Left hindlimb (tissue), 1 donor: Measurements from ENCODE around the gene NR2F6.

Source experiments
- DNase-seq: peaks from one replicate; pipeline ENCODE4 v3.0.0-alpha.2; 2018

NR2F6 gene

DNA sequence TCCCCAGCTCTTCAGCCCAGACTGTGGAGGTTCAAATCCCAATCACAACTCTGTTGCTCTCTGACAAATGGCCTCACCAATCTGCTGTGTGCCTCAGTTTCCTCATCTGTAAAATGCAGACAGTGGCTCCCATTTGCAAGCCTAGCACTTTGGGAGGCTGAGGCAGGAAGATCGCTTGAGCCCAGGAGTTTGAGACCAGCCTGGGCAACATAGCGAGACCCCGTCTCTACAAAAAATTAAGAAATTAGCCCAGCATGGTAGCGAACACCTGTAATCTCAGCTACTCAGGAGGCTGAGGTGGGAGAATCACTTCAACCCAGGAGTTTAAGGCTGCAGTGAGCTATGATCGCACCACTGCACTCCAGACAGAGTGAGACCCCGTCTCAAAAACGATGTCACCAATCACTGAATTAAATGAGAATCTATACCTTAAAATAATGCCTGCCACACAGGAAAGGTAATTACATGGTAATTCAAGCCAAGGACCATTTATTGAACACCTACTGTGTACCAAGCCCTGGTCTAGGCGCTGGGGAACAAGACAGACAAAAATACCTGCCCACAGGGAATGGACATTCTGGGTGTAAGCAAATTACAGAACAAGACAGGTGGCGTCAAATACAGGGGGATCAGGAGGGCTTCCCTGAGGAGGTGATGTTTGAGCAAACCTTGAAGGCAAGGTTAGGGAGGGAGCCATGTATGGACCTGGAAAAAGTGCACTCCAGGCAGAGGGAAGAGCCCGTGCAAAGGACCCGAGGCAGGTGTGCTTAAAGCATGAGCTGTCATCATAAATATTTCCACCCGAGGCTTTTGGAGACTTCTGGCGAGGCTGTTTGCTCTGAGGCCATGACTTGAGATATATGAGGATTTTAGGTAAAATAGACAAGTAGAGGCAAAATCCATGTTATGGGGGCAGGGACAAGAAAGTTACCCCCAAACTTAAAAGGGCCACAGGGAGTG, 7.7 kb downstream of the NR2F6 start:
- no peak for DNase-seq

DNA sequence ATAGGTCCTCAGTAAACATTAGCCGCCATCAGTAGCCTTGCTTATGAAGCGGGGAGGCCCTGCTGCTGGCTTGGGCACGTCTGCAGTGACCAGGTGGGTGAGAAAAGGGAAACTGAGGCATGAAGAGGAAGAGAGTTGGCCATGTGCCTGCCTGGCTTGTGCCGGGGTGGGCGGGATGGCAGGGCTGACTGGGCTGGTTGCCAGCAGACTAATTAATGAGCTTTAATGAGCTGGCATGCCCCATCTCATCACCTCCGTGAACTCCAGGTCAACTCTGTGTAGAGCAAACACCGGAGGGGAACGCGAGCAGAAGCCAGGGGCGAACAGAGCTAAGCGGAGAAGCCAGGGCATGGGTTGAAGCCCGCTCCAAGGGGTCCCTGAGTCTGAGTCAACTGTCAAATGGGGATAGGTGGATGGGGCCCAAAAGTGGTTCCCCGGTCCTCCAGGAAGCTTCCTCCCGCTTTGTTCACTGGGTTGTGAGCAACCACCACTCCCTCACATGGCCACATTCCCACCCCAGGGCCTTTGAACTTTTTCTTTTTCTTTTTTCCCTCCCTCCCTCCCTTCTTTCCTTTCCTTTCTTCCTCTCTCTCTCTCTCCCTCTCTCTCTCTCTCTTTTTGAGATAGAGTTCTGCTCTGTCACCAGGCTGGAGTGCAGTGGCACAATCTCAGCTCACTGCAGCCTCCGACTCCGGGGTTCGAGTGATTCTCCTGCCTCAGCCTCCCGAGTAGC, 8.7 kb downstream of the NR2F6 start:
- no peak for DNase-seq

DNA sequence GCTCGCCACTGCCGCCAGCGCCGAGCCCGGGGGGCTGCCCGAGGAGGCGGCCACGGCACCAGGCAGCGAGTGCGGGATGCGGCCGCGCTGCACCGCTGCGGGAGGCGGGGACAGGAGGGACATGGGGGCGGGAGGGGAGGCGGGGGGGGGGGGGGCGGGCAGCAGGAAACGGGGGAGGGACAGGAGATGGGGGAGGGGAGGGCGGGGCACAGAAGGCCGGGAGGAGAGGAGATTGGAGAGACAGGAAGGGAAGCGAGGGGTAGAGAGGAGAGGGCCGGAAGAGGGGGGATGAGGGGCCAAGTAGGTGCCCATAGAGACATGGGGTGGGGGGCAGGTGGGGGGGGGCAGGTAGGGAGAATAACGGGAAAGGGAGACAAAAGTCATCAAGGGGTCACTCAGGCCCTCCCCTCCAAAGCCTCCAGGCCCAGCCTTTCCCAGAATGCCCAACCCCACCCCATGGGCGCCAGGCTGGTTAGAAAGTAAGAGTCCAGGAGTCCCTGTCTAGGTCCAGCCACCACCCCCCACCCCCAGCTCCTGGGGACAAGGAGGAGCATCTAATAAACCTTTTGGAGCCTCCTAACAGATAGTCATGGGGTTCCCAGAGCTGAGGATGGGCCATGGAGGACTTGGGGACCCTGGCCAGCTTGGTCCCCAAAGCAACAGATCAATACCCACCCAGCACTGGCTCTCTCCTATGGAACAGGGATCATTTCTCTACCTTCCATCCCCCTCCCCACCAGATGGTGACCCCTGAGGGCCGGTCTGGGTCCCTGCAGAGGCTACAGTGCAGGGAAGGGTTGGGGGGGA, 9.5 kb downstream of the NR2F6 start:
- DNase-seq, result no peak

DNA sequence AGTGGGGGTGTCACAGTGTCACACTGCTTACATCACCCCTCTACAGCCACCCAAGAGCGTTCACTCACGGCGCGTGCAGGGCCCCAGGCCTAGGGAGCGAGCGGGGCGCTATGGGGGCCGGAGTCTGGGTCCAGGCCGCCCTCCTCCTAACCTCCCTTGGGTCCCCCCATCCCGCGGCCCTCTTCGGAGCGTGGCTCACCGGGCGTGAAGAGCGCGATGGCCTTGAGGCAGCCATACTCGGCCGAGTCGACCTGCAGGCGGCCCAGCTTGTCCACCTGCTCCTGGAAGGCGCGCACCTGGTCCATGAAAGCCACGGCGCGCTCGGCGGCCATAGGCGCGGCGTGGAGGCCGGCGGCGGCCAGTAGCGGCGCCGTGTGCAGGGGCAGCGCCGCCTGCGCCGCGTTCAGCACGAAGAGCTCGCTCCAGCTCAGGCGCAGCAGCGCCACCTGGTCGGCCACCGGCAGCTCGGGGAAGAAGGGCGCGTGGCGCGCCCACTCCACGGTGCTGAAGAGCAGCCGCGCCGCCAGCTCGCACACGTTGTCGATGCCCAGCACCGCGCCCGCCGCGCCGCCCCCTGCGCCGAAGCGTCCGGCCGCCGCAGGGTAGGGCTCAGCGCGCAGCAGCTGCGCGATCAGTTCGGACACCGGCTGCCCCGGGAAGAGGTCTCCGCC, 10.3 kb downstream of the NR2F6 start:
- peak; percentile 70 for DNase-seq

DNA sequence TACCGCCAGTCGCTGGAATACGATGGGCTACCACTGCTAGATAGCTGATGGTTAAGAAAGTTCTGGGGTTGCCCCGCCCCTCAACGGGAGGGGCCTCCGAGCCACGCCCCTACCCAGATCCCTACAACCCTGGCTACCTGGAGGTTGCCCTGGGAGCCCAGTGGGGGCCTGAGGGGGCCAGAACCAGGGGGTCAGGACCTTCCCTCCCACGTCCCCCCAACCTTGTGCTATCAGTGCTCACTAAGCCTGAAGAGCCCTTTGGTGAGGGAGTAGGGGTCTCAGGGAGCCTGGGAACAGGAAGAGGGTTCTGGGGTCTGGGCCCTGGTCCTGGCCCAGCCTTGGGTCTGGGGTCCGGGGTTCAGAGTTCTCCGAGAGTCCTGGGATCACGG, 10.8 kb downstream of the NR2F6 start:
- no peak for DNase-seq

DNA sequence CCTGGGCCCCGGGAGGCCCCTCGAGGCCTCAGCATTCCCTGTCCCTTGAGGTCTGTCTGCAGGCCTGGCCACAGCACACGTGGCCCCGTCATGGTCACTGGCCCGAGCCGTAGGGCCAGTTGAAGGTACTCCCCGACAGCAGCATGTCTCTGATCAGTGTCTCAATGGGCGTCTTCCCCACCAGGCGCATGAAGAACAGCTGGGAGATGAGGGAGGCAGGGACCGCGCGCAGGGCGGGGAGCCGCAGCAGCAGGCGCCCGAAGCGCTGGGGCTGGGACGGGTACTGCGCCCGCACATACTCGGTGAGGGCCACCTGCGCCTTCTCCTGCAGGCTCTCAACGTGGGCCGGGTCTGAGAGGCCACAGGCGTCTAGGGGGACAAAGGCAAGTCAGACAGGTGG, 13.5 kb downstream of the NR2F6 start:
- DNase-seq, result no peak

DNA sequence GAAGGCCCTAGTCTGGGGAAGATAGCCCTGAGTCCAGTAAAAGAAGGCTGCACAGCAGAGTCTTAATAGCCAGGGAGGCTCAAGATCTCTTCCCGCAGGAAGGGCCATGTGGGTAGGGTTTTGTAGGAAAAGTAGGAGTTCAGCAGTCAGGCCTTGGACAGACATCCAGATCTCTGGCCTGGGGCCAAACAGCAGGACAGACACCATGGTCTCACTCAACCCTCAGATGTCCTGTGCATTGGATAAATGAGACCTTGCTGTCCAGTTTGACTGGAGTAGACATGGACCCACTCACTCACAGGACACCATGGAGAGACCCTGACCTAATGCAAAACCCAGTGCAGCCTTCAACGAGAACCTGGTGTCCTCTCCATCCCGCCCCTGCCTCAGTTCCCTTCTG, 15.8 kb downstream of the NR2F6 start:
- DNase-seq, result no peak

DNA sequence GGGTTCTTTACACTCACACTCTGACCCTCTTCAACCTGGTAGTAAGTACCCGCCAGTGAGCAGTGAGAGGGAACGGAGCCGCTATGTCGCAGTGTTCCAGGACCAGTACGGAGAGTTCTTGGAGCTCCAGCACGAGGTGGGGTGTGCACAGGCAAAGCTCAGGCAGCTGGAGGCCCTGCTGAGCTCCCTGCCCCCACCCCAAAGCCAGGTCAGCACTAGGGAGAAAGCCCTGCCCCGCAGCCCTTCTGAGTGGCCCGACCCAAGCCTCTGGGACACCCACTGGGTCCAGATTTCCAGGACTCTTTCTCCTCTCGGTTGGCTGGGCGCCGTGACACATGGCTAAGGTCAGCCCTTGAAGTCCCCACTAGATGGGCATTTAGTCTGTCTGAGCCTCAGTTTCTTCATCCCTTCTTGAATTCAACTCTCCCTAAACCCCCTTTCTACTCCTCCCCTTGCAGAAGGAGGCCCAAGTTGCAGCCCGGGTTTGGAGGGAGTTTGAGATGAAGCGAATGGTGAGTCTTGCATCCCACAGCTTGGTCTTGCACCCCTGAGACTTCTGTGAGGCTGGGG, 17.8 kb downstream of the NR2F6 start:
- DNase-seq, result no peak

DNA sequence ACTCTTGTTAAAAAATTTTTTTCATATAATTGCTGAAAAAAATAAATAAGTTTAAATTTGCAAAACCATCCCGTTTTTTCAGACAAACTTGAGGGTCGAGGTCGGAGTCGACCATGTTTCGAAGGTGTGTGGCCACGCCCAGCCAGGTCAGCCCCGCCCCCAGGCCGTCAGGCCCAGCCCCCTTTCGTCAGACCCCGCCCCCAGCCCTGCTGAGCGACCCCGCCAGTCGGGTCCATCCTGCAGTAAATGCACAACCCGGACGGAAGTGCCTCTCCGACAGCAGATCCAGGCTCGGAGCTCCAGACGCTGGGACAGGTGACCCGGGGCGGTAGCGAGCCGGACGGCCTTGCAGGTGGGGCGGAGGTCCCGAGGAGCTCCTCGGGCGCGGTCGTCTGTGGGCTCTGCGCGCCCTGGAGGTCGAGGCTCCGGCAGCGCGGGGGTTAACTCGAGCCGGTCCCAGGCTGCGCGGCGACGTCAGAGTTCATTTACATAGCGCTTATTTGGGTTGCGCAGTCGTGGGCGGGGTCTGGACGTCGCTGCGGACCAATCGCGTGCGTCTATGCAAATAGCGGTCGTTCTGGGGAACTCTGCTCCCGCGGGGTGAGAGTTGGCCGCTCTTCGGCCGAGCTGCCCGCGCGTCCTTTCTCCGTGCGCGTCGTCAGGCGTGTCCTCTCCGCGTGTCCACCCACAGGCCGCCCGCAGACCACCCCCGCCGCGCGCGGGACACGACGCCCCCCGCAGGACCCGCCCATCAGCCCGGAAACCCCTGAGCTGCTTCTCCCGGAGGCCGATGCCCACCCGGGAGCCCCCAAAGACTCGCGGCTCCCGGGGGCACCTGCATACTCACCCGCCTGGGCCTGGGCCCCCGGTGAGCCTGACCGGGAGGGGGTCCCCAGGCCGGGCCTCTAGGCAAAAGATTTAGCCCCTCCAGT, 19.5 kb downstream of the NR2F6 start, which contains the start of gene OCEL1:
Gene OCEL1 (plus strand): TSS at position 225 of the 932 bp plus-strand sequence. CDS start 22 bp downstream, at position 247.
- peak; percentile 99 for DNase-seq

DNA sequence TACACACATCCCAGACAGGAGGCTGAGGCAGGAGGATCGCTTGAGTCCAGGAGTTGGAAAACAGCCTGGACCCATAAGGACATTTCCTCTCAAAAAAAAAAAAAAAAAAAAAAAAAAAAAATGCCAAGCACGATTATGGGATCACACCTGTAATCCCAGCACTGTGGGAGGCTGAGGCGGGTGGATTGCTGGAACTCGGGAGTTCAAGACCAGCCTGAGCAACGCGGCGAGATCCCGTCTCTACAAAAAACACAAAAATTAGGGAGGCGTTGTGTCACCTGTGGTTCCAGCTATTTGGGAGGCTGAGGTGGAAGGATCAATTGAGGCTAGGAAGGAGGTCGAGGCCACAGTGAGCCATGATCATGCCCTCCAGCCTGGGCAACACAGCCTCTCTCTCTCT, 20.7 kb downstream of the NR2F6 start:
- DNase-seq, result no peak

DNA sequence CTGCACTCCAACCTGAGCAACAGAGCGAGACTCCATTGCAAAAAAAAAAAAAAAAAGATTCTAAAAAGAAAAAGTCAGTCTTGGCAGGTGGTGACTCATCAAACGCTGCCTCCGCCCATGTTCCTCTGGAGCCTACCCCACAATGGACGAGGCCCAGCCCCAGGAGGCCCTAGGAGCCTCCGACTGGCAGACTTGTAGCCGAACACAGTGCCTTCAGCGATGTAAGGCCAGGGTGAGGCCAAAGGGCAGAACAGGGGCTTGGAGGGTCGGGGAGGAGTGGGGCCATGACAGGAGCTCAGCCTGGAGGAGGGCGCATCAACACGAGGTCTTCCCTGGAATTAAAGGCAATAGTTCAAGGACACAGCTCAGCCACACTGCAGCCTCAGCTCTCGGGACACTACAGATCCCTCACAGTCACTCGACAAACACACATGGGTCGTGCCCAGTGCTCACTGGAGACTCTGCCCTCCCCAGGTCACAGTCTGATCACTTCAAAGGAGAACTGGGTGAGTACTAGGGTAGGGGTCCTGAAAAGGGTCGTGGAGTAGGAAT, 25.4 kb downstream of the NR2F6 start:
- no peak for DNase-seq

DNA sequence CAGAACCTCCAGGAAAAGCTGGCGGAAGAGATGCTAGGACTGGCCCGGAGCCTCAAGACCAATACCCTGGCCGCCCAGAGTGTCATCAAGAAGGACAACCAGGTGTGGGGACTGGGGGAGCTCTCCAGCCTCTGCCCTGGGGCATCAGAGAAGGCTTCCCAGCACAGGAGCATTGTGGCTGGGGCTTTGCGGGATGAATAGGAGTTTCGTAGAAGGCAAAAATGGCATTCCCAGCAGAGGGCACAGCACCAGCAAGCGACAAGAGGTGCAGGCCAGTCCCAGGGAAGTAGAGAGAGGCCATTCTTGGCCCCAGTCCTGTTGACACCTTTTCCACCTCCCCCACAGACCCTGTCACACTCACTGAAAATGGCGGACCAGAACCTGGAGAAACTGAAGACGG, 26.4 kb downstream of the NR2F6 start:
- no peak for DNase-seq

DNA sequence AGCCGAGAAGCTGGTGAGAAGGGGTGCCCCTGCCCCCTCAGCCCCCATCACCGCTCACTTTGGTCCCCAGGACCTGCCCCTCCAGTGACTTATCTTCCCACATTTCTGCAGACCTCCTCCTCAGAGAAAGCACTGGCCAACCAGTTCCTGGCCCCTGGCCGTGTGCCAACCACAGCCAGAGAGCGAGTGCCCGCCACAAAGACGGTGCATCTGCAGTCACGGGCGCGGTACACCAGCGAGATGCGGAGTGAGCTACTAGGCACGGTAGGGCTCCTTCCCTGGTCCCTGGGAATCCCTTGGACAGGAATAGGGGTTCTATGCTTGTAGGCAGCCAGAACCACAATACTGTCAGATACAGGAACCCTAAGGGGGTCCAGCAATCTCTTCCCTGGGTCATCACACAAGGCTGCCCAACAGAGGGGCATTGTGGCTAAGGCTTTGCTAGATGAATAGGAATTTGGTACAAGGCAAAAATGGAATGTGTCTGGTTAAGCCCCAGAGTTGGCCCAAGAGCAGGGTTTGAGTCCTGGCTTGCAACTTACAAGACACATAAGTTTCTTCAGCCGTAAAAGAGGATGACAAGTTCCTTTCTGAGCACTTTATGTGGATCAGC, 29.6 kb downstream of the NR2F6 start:
- DNase-seq, result no peak

DNA sequence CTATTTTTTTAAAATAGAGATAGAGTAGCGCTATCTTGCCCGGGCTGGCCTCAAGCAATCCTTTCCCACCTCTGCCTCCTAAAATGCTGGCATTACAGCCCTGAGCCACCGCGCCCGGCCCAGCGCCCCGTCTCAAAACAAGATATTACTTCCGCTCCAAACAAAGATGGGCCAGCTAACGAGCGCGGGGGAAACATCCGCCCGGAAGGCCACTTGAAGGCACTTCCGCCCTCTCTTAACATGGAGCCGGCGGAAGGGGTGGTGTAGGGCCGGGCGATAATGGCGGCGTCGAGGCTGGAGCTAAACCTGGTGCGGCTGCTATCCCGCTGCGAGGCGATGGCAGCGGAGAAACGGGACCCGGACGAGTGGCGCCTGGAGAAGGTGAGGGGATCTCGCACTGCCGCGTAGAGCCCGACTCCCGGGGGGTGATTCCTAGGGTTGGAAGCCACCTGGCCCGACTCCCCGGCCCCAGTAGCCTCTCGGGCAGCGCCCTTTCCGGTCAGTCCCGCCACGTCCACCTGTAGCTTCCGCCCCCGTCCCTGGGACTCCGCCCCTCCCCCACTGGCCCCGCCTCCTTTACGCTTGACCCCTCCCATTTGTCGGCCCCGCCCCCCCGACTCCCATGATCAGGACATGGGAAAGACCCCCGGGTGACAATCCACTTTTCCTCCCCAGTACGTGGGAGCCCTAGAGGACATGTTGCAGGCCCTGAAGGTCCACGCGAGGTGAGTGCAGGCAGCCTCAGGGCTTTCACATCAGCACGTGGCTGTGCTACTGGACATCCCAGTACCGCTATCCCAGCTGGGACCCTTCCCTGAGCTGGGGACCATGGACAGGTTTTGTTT, 30.4 kb downstream of the NR2F6 start, which contains the start of gene USE1:
Gene USE1 (plus strand): TSS at position 231 of the 845 bp plus-strand sequence. CDS start 49 bp downstream, at position 280.
- DNase-seq, result peak; percentile 94

DNA sequence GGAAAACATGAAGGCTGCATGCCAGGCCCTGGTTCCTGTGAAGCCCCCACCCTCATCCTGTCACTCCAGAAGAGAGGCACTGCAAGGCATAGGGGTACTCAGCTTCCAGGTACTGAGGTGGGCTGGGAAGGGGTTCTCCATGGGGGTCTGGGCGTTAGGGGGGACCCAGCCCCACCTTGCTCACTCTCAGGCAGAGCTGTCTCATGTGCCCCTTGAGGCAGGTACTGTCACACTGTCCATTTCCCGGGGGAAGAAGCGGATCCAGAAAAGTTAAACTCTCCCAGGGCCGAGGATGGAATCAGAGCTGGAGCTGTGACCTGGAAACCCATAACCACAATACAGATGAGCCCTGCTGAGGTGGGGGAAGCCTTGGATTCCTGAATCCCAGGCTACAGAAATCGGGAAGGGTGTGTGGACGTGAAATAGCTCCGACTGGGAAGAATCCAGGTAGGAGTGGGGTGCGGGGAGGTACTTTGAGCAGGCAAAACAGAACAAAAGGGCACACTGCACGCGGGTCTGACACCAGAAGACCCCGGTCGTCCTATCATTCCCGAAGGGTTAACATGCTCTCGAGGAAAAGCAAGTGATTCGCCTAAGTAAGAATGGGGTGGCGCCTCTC, 31.1 kb downstream of the NR2F6 start:
- no peak for DNase-seq

DNA sequence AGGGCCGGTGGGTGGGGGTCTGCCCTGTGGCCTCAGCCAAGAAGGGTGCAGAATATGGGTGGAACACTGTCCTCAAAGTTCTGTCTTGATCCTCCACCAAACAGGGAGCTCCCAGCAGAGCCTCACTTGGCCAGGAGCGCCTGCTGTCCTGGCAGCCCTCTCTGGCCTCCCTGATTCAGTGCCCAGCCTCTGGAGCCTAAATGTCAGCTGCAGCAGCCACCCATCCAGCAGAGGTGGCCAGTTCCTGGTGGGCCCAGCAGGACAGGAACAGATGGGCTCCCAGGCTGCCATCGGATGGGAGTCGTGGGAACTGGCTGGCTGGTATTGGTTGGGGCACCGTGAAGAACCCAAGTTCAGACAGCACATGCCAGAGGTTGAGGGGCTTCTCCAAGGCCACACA, 32.4 kb downstream of the NR2F6 start:
- DNase-seq, result no peak

DNA sequence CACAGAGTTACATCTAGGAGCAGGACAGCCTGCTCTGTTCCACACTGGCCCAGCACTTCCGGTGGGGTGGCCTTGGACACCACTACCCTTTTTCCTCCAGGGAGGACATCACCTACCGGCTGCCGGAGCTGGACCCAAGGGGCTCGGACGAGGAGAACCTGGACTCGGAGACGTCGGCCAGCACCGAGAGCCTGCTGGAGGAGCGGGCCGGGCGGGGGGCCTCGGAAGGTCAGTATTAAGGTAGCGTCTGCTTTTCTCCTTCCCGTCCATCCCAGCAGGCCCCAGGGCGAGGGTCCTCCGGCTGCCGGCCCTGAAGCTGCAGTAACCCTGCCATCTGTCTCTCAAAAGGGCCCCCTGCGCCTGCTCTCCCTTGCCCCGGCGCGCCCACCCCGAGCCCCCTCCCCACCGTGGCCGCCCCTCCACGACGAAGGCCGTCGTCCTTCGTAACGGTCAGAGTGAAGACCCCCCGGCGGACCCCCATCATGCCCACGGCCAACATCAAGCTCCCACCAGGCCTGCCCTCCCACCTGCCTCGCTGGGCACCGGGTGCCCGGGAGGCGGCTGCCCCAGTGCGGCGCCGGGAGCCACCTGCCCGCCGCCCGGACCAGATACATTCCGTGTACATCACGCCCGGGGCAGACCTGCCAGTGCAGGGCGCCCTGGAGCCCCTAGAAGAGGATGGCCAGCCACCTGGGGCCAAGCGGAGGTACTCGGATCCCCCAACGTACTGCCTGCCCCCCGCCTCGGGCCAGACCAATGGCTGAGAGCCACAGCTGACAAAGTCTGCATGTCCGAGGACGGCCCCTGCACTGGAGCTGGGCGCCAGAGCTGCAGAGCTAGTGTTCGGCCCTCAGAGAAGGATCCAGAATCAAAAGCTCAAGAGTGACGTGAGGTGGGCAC, 33.9 kb downstream of the NR2F6 start:
- peak; percentile 25 for DNase-seq

DNA sequence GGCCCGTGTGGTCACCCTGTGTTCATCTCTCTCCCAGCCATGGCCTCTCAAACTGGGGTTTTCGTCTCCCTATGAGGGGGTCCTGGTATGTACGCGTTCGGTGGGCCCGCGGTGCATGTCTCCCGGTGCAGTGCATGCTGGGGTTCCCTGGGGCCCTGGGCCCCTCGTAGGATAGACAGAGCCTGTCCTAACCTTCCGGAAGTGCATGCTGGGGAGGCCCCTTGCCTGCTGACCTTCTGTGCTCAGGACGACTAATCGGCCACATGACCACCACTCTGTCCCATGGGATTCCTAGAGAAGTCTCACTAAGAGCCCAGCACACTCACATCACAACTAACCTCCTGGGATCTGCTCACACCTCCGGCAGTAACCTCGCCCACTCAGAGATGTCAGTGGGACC, 35.4 kb downstream of the NR2F6 start:
- DNase-seq, result no peak
